Suprapubic skin (tissue), 4 donors: Measurements from ENCODE around the gene EML4. TPM values are rescaled to one million over a fixed set of nuclear protein-coding genes. Genes with fewer than 3 reads are reported as not detected.
"Not testable (repeated sequence)": the region's sequence is repeated elsewhere in the genome, so short reads cannot be mapped to it uniquely, and the experiment has no call there.

Source experiments
- DNase-seq, 2 donors: peaks; one replicate each; pipeline ENCODE4 v3.0.0-alpha.2; 2019; ENCODE audit warnings: low spot score in 2 of 2
- H3K27ac ChIP-seq: fragments of 200-600 bp; sonication (generic); one replicate; pipeline ENCODE4 v1.5.1; 2019
- H3K27me3 ChIP-seq: fragments of 200-600 bp; sonication (generic); one replicate; pipeline ENCODE4 v1.5.1; 2019
- H3K36me3 ChIP-seq: fragments of 200-600 bp; sonication (generic); one replicate; pipeline ENCODE4 v1.5.1; 2019
- H3K4me1 ChIP-seq: fragments of 200-600 bp; sonication (generic); one replicate; pipeline ENCODE4 v1.5.1; 2019
- H3K4me3 ChIP-seq: fragments of 200-600 bp; sonication (generic); one replicate; pipeline ENCODE4 v1.5.1; 2019; ENCODE audit warnings: mild to moderate bottlenecking
- H3K9me3 ChIP-seq: fragments of 200-600 bp; sonication (generic); one replicate; pipeline ENCODE4 v1.5.1; 2019
- EP300 ChIP-seq: sonication (generic); formaldehyde crosslinking; IDR thresholded peaks from one replicate; pipeline ENCODE4 v1.6.1; 2017; ENCODE audit warnings: antibody characterized with exemption
- POLR2A ChIP-seq, 2 donors: fragments of 450-650 bp; IDR thresholded peaks; one replicate each; pipeline ENCODE4 v1.6.1; 2017; ENCODE audit warnings: antibody characterized with exemption in 2 of 2, mild to moderate bottlenecking in 2 of 2, moderate library complexity in 2 of 2
- POLR2AphosphoS5 ChIP-seq, 3 donors: sonication (generic); formaldehyde crosslinking; IDR thresholded peaks; one replicate each; pipeline ENCODE4 v1.6.1; 2017; ENCODE audit warnings: antibody characterized with exemption in 3 of 3
- WGBS: methylation state at CpG from one replicate; pipeline ENCODE4 v1.1.5; 2018; 5-methylcytosine and 5-hydroxymethylcytosine counted together
- total RNA-seq, 4 donors: library from RNA; depleted of rRNA; stranded (reverse); fragments of >200 nt; gene quantifications; one replicate each; pipeline ENCODE4 v1.1.0, GENCODE V29; 2016
- TF ChIP-seq, protein P1 (sequence below), 2 donors: fragments of 200-600 bp in 1 of 2; fragments of 450-650 bp in 1 of 2; sonication (generic) in 1 of 2; IDR thresholded peaks; one replicate each; pipeline ENCODE4 v1.5.1; 2016 to 2019; ENCODE audit warnings: antibody characterized with exemption in 2 of 2, mild to moderate bottlenecking in 1 of 2, moderate library complexity in 1 of 2

EML4 gene, protein sequence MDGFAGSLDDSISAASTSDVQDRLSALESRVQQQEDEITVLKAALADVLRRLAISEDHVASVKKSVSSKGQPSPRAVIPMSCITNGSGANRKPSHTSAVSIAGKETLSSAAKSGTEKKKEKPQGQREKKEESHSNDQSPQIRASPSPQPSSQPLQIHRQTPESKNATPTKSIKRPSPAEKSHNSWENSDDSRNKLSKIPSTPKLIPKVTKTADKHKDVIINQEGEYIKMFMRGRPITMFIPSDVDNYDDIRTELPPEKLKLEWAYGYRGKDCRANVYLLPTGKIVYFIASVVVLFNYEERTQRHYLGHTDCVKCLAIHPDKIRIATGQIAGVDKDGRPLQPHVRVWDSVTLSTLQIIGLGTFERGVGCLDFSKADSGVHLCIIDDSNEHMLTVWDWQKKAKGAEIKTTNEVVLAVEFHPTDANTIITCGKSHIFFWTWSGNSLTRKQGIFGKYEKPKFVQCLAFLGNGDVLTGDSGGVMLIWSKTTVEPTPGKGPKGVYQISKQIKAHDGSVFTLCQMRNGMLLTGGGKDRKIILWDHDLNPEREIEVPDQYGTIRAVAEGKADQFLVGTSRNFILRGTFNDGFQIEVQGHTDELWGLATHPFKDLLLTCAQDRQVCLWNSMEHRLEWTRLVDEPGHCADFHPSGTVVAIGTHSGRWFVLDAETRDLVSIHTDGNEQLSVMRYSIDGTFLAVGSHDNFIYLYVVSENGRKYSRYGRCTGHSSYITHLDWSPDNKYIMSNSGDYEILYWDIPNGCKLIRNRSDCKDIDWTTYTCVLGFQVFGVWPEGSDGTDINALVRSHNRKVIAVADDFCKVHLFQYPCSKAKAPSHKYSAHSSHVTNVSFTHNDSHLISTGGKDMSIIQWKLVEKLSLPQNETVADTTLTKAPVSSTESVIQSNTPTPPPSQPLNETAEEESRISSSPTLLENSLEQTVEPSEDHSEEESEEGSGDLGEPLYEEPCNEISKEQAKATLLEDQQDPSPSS
- total RNA-seq: 10 to 100 TPM; 38.9 to 67.1 (median 43.3) TPM

DNA sequence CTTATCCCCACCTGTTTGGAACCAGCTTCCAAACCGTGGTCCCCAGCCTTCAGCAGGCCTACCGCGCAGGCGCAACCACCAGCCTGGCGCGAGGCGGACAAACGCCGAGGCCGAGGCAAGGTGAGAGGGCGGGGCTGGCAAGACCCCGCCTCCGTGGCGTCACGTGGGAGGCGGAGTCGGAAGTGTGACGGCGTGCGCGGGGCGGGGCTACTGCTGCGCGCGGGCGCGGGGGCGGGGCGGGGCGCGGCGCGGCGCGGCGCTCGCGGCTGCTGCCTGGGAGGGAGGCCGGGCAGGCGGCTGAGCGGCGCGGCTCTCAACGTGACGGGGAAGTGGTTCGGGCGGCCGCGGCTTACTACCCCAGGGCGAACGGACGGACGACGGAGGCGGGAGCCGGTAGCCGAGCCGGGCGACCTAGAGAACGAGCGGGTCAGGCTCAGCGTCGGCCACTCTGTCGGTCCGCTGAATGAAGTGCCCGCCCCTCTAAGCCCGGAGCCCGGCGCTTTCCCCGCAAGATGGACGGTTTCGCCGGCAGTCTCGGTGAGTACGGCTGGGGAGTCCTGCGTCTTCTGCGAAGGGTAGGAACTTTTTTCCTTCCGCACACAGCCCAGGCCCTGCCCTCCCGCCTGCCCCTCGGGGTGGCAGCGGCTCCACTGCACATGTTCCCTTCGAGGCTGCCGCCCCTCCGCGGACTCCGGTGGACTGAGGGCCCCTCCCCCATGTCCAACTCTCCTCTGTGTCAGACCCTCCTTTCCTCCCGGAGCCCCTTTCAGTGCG lies at the start of gene EML4:
TSS of gene EML4 (plus strand) at position 254 of the 774 bp plus-strand sequence. CDS start at position 513, 259 bp downstream.
- TF ChIP-seq POLR2A (IDR thresholded peaks at IDR 0.05): peak; percentile 35 to 86
- TF ChIP-seq, protein P1, sequence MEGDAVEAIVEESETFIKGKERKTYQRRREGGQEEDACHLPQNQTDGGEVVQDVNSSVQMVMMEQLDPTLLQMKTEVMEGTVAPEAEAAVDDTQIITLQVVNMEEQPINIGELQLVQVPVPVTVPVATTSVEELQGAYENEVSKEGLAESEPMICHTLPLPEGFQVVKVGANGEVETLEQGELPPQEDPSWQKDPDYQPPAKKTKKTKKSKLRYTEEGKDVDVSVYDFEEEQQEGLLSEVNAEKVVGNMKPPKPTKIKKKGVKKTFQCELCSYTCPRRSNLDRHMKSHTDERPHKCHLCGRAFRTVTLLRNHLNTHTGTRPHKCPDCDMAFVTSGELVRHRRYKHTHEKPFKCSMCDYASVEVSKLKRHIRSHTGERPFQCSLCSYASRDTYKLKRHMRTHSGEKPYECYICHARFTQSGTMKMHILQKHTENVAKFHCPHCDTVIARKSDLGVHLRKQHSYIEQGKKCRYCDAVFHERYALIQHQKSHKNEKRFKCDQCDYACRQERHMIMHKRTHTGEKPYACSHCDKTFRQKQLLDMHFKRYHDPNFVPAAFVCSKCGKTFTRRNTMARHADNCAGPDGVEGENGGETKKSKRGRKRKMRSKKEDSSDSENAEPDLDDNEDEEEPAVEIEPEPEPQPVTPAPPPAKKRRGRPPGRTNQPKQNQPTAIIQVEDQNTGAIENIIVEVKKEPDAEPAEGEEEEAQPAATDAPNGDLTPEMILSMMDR (IDR thresholded peaks at IDR 0.05): no peak
- no peak for TF ChIP-seq EP300
- peak in 2 of 3 donors; percentile 14 to 37 for TF ChIP-seq POLR2AphosphoS5 (IDR thresholded peaks at IDR 0.05)
- Histone ChIP-seq H3K4me3 (peak within 1 kb of the TSS; percentile 80), H3K36me3 (no peaks in the 10 kb centered on the region), H3K27me3 (no peaks in the 10 kb centered on the region), H3K27ac (peak within 1 kb of the TSS; percentile 92), H3K4me1 (peaks cover 44% of the 10 kb centered on the region), H3K9me3 (no peaks in the 10 kb centered on the region)
- WGBS: 0% methylated on average over 14 of the region's 88 CpGs
- peak; percentile 92 for DNase-seq

DNA sequence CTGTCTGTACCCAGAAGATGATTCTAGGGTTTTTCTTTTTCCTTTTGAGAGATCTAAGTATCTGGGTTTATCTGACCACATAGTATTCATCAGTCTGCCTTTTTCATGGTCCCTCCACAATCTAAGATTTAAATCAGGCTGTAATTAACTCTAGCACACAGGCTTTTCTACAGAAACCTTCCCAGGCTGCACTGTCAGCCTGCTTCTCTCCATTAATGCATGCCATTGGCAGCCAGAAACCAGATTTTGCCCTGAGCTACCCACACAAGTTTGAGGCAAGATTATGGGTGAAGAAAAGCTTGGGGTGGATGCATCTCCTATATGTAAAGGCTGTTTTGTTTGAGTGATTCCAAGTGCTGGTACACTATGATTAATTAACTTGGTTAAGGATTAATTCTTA lies 45.7 kb upstream of the EML4 start:
- Histone ChIP-seq H3K9me3 (no peaks in the 10 kb centered on the region), H3K27ac (no peak overlapping the region), H3K27me3 (no peaks in the 10 kb centered on the region), H3K4me3 (no peak overlapping the region), H3K4me1 (peaks cover 39% of the 10 kb centered on the region), H3K36me3 (no peaks in the 10 kb centered on the region)
- DNase-seq: no peak
- TF ChIP-seq, protein P1 (IDR thresholded peaks at IDR 0.05): no peak
- TF ChIP-seq POLR2A (IDR thresholded peaks at IDR 0.05) (no peak), EP300 (no peak)

DNA sequence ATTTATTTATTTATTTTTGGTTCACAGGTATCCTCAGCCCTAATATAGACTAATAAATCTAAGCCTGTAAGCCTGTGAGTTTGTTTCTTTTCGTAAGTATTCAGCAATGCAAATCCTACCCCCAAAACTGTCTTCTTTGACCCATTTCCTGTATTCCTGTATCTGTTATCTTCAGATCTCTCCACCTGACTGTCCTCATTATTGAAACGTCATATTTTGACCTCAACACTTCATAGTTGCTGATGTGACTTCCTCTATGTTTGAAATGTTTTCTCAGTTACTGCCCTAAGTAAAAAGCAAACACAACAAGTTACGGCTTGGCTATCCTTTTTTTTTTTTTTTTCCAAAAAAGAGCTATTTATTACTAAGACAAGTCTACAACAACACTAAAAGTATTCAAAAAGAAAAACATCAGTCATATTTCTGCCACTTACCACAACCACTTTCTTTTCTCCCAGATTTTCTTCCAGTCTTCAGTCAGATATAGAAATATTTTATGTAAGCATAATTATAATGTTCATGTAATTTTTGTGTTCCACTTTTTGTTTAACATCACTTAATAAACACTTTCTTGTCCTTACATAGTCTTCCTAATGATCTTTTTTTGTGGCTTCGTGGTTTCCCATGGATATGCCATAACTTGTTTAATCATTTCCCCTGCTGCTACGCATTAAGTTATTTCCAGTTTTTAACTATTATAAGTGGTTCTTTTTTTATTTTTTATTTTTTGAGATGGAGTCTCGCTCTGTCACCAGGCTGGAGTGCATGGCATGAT lies 45.0 kb upstream of the EML4 start:
- H3K36me3 ChIP-seq: no peaks in the 10 kb centered on the region
- no peak overlapping the region for H3K27ac ChIP-seq
- no peak overlapping the region for H3K4me3 ChIP-seq
- H3K9me3 ChIP-seq: no peaks in the 10 kb centered on the region
- WGBS: 68% methylated on average over 6 of the region's 6 CpGs
- TF ChIP-seq EP300: no peak
- no peak for TF ChIP-seq POLR2AphosphoS5 (IDR thresholded peaks at IDR 0.05)
- TF ChIP-seq, protein P1 (IDR thresholded peaks at IDR 0.05): no peak
- no peak for TF ChIP-seq POLR2A (IDR thresholded peaks at IDR 0.05)
- no peak for DNase-seq
- no peaks in the 10 kb centered on the region for H3K27me3 ChIP-seq
- H3K4me1 ChIP-seq: peaks cover 45% of the 10 kb centered on the region

DNA sequence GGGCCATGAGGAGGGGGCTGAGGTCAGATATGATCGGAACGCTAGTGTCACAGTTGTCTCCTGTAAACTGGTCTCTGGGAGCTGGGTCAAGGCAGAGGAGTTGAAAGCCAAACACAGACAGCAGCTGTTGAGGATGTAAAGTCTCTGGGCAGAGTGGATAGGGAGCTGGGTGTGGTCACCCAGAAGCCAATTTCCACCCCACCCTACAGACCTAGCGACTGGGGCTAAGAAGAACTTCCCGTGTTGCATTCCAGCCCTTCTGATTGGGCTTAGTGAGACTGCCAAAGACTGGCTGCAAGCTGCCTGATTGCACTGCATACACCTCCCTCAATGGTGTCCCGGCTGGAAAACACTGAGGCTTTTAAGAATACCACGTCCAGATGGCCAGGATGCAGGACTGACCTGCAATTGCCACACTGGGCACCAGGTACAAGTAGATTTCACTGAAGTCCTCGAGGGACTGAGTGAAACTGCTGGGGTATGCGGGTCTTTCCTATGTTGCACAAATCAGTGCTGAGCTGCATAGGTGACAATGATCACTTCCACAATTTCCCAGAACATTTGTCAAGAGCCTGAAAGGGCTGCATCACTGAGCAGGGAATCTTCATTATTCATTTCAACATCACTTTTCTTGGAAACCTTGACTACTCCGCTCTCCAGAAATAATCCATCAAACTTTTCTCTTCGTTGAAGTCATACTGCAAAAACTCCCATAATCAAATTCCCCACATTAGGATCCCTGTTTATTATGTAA lies 43.1 kb upstream of the EML4 start:
- 33% methylated on average over 9 of the region's 10 CpGs for WGBS
- H3K4me3 ChIP-seq: no peak overlapping the region
- peaks cover 59% of the 10 kb centered on the region for H3K4me1 ChIP-seq
- peak overlapping the region; percentile 15 for H3K27ac ChIP-seq
- H3K9me3 ChIP-seq: no peaks in the 10 kb centered on the region
- TF ChIP-seq POLR2AphosphoS5 (IDR thresholded peaks at IDR 0.05): no peak
- TF ChIP-seq EP300: no peak
- no peak for TF ChIP-seq POLR2A (IDR thresholded peaks at IDR 0.05)
- TF ChIP-seq, protein P1 (IDR thresholded peaks at IDR 0.05): no peak
- H3K36me3 ChIP-seq: no peaks in the 10 kb centered on the region
- no peaks in the 10 kb centered on the region for H3K27me3 ChIP-seq
- DNase-seq: no peak

DNA sequence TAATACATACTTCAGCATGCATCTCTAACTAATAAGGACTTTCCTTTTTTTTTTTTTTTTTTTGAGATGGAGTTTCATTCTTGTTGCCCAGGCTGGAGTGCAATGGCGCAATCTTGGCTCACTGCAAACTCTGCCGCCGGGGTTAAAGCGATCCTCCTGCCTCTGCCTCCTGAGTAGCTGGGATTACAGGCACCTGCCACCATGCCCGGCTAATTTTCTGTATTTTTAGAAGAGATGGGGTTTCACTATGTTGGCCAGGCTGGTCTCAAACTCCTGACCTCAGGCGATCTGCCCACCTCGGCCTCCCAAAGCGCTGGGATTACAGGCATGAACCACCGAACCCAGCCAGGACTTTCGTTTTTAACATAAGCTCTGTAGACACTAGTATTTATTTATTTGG lies 42.3 kb upstream of the EML4 start:
- not testable (repeated sequence) for H3K9me3 ChIP-seq, H3K27me3 ChIP-seq, H3K36me3 ChIP-seq, DNase-seq
- Histone ChIP-seq H3K27ac (peak overlapping the region; percentile 71), H3K4me1 (peaks cover 65% of the 10 kb centered on the region), H3K4me3 (peak overlapping the region; percentile 29)
- WGBS: 53% methylated on average over 10 of the region's 10 CpGs
